Aorta (tissue), 5 donors: ENCODE measurements around the gene BTRC. TPM values are rescaled to one million over a fixed set of nuclear protein-coding genes. Genes with fewer than 3 reads are reported as not detected.
A peak's percentile ranks its signal among the peaks of the same experiment; 100 is the strongest.

Experiments
- ATAC-seq: fragments of 200-7000 bp; cut with Tn5 transposase; one replicate; pipeline ENCODE4 v1.9.1; 2022; ENCODE audit warnings: moderate library complexity; ENCODE audit not compliant: low FRiP score
- DNase-seq, 2 donors: peaks; one replicate each; pipeline ENCODE4 v3.0.0-alpha.2; 2020
- H3K27ac ChIP-seq, 2 donors: one replicate each; pipeline ENCODE4 v1.5.1; 2013; ENCODE audit warnings: low read length in 2 of 2, mild to moderate bottlenecking in 2 of 2, moderate library complexity in 2 of 2, control low read depth in 1 of 2, inconsistent platforms in 1 of 2, low read depth in 1 of 2
- H3K27me3 ChIP-seq, 2 donors: one replicate each; pipeline ENCODE4 v1.6.1; 2013; ENCODE audit warnings: control low read depth in 1 of 2, low read length in 1 of 2, mild to moderate bottlenecking in 1 of 2, moderate library complexity in 1 of 2; ENCODE audit not compliant: insufficient read depth in 2 of 2, control insufficient read depth in 1 of 2
- H3K36me3 ChIP-seq, 2 donors: one replicate each; pipeline ENCODE4 v1.6.1; 2013; ENCODE audit warnings: control low read depth in 1 of 2, low read length in 1 of 2, mild to moderate bottlenecking in 1 of 2; ENCODE audit not compliant: insufficient read depth in 2 of 2, control insufficient read depth in 1 of 2
- H3K4me1 ChIP-seq, 2 donors: one replicate each; pipeline ENCODE4 v1.6.1; 2013; ENCODE audit warnings: low read length in 2 of 2, control low read depth in 1 of 2, mild to moderate bottlenecking in 1 of 2, moderate library complexity in 1 of 2; ENCODE audit not compliant: insufficient read depth in 2 of 2, control insufficient read depth in 1 of 2
- H3K4me3 ChIP-seq, 2 donors: one replicate each; pipeline ENCODE4 v1.5.1; 2013; ENCODE audit warnings: low read length in 2 of 2, control low read depth in 1 of 2, mild to moderate bottlenecking in 1 of 2
- H3K9me3 ChIP-seq: one replicate; pipeline ENCODE4 v1.6.1; 2013; ENCODE audit warnings: mild to moderate bottlenecking, low read length; ENCODE audit not compliant: control insufficient read depth
- WGBS, 2 donors: extraction: QIAGEN DNeasy Blood & Tissue Kit; methylation state at CpG; one replicate each; pipeline ENCODE4 v1.1.7; 2013; 5-methylcytosine and 5-hydroxymethylcytosine counted together
- intact Hi-C, 2 donors: fragments of 100-400 bp; cut with DNase I; formaldehyde crosslinking; loops; one replicate each; pipeline versions ENCODE4 v1.14.2 to v1.15.0; 2022
- polyA plus RNA-seq, 2 donors: library from polyadenylated mRNA; stranded (reverse); fragments of 200-250 nt; gene quantifications; one replicate each; pipeline ENCODE4 v1.2.3, GENCODE V29; 2013
- total RNA-seq, 2 donors: library from RNA; stranded (reverse); fragmentation: NEBNext Ultra II Directional; extraction: Animal tissue kit (Norgen Biotek cat#: 25700); gene quantifications; one replicate each; pipeline ENCODE4 v1.2.1, GENCODE V29; 2021
- donor health status: healthy with polysubstance abuse.
- donor health status: Bipolar disorder and iron deficiency.
- donor health status: DM: no; HTN: no; CAD: no.
- donor health status: DM: no; HTN: no; CAD: no.
- donor health status: DM: yes; HTN: yes; CAD: no.

Gene BTRC
- total and polyA plus RNA-seq, 4 donors, result 4.4 to 21.0 (median 10.8) TPM

- intact Hi-C loops, result loop anchor here (2.0 to 5.0 kb wide), 3 partner anchors 298 to 357 kb away; no protein-coding TSS in a partner anchor
- ATAC-seq (peak; percentile 94), DNase-seq (peak; percentile 86 to 95)
- H3K27me3 ChIP-seq, result no peaks in the 10 kb centered on the region
- no peak overlapping the region for H3K27ac ChIP-seq
- no peaks in the 10 kb centered on the region for H3K36me3 ChIP-seq
- 1% methylated on average over 35 to 56 of the region's 56 CpGs for WGBS, 2 donors
- no peak overlapping the region for H3K4me3 ChIP-seq
- H3K9me3 ChIP-seq, result peaks cover 3% of the 10 kb centered on the region
- no peaks in the 10 kb centered on the region for H3K4me1 ChIP-seq
Observed at GRCh38 chr10:101569622-101570427, 215.9 kb downstream of the BTRC start.

- no peaks in the 10 kb centered on the region for H3K36me3 ChIP-seq
- ATAC-seq, result peak; percentile 20
- no peaks in the 10 kb centered on the region for H3K27me3 ChIP-seq
- H3K4me1 ChIP-seq, result no peaks in the 10 kb centered on the region
- H3K9me3 ChIP-seq, result peaks cover 3% of the 10 kb centered on the region
- WGBS, 2 donors, result 9 to 10% methylated on average over 37 of the region's 37 CpGs
- peak in 1 of 2 donors; percentile 57 for DNase-seq
- intact Hi-C loops, result loop anchor here (2.0 to 5.0 kb wide), 3 partner anchors 298 to 358 kb away; no protein-coding TSS in a partner anchor
- H3K4me3 ChIP-seq, result no peak overlapping the region
- no peak overlapping the region for H3K27ac ChIP-seq
Observed at GRCh38 chr10:101570428-101571270, 216.7 kb downstream of the BTRC start.

DNA sequence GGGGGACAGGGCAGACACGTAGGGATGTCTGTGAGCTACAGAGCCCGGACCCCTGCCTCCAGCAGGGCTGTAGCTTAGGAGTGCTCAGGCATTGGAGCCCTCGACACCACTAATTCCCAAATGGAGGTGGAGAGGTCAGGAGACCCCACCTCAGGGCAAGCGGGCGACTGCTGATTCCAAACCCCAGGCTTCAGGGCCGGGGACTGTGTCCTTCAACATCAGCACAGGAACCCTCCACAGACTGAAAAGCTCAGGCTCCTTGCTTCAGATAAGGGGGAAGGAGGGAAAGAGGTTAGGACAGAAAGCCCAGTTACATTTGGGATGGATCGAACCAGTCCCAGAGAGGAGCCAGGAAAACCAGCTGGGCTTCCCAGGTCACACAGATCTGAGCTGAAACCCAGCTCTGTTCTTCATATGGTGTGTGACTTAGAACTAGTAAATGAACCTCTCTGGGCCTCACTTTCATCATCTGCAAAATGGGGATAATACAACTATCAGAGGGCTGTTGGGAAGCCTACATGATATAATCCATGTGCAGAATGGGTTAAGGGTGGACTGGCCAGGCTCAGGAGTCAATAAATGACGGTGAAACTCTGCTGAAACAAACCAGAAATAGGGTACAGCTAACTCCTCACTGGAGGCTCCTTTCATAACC is 217.4 kb downstream of the BTRC start:
- H3K9me3 ChIP-seq, result peaks cover 3% of the 10 kb centered on the region
- DNase-seq (no peak), ATAC-seq (no peak)
- 69 to 78% methylated on average over 8 of the region's 8 CpGs for WGBS, 2 donors
- intact Hi-C loops, result loop anchor here (2.0 to 5.0 kb wide), 3 partner anchors 299 to 359 kb away; no protein-coding TSS in a partner anchor
- H3K27me3 ChIP-seq, result no peaks in the 10 kb centered on the region
- H3K27ac ChIP-seq, result no peak overlapping the region
- no peak overlapping the region for H3K4me3 ChIP-seq
- H3K4me1 ChIP-seq, result no peaks in the 10 kb centered on the region
- H3K36me3 ChIP-seq, result no peaks in the 10 kb centered on the region

DNA sequence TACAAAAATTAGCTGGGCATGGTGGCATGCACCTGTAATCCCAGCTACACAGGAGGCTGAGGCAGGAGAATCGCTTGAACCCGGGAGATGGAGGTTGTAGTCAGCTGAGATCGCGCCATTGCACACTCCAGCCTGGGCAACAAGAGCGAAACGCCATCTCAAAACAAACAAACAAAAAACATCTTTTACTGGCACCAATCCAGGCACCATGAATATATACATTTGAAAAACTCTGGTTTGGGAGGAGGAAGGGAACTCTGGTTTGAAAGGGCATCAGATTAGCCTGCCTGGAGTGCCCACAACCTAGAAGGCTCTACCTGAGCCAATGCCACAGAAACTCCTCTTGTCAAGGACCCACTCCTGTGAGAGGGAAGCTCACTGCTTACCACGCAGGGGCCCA is 218.2 kb downstream of the BTRC start:
- H3K27ac ChIP-seq, result no peak overlapping the region
- WGBS, 2 donors, result 85 to 86% methylated on average over 7 of the region's 7 CpGs
- peaks cover 3% of the 10 kb centered on the region for H3K9me3 ChIP-seq
- H3K27me3 ChIP-seq, result no peaks in the 10 kb centered on the region
- ATAC-seq (no peak), DNase-seq (no peak)
- H3K36me3 ChIP-seq, result no peaks in the 10 kb centered on the region
- no peaks in the 10 kb centered on the region for H3K4me1 ChIP-seq
- intact Hi-C loops, result loop anchor here in 1 of 2 donors (5.0 kb wide), 1 partner anchor 300 kb away; no protein-coding TSS in a partner anchor
- no peak overlapping the region for H3K4me3 ChIP-seq

DNA sequence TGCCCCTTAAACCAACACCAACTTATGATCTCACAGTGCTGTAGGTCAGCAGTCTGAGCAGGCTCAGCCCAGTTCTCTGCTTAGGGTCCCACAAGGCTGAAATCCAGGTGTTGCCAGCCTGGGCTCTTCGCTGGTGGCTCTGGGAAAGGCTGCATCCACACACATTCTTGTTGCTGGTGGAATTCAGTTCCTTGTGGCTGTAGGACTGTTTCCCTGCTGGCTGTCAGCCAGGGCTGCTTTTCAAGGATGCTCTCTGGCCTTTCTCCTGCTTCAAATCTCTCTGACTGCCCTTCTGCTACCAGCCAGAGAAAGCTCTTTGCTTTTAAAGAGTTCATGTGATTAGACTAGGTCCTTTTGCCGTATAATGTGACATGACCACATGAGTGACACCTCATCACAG is 218.8 kb downstream of the BTRC start:
- Histone ChIP-seq H3K4me3 (no peak overlapping the region), H3K27me3 (no peaks in the 10 kb centered on the region), H3K4me1 (no peaks in the 10 kb centered on the region), H3K9me3 (peaks cover 3% of the 10 kb centered on the region), H3K36me3 (no peaks in the 10 kb centered on the region), H3K27ac (no peak overlapping the region)
- DNase-seq (no peak), ATAC-seq (no peak)
- intact Hi-C loops, result loop anchor here in 1 of 2 donors (5.0 kb wide), 1 partner anchor 300 kb away; no protein-coding TSS in a partner anchor
- 95% methylated on average over 2 of the region's 2 CpGs for WGBS, 2 donors

GRCh38 chr10:101573885-101574753 is 220.2 kb downstream of the BTRC start:
- peaks cover 3% of the 10 kb centered on the region for H3K9me3 ChIP-seq
- no peaks in the 10 kb centered on the region for H3K36me3 ChIP-seq
- H3K4me3 ChIP-seq, result no peak overlapping the region
- H3K27me3 ChIP-seq, result no peaks in the 10 kb centered on the region
- H3K27ac ChIP-seq, result no peak overlapping the region
- WGBS, 2 donors, result 86 to 87% methylated on average over 25 of the region's 25 CpGs
- DNase-seq (no peak), ATAC-seq (no peak)
- intact Hi-C loops, result loop anchor here in 1 of 2 donors (5.0 kb wide), 1 partner anchor 302 kb away; no protein-coding TSS in a partner anchor
- H3K4me1 ChIP-seq, result no peaks in the 10 kb centered on the region

GRCh38 chr10:101575091-101575490 is 221.1 kb downstream of the BTRC start:
- DNase-seq, result peak in 1 of 2 donors; percentile 33

More at GRCh38 chr10:101575091-101575490, 221.1 kb downstream of the BTRC start:
- Histone ChIP-seq H3K9me3 (peaks cover 3% of the 10 kb centered on the region), H3K27me3 (no peaks in the 10 kb centered on the region), H3K4me3 (no peak overlapping the region), H3K27ac (no peak overlapping the region), H3K36me3 (no peaks in the 10 kb centered on the region), H3K4me1 (no peaks in the 10 kb centered on the region)
- 87 to 90% methylated on average over 3 of the region's 3 CpGs for WGBS, 2 donors
- ATAC-seq, result no peak
- intact Hi-C loops, result no loop called here
